CD4-positive, alpha-beta T cell treated with Interleukin-15 for 1 hour (primary cell): ENCODE data around the gene TTC23.
A peak's percentile ranks its signal among the peaks of the same experiment; 100 is the strongest.

Source experiments
- DNase-seq: peaks from one replicate; pipeline ENCODE4 v3.0.0-alpha.2; 2020

TTC23 gene, protein sequence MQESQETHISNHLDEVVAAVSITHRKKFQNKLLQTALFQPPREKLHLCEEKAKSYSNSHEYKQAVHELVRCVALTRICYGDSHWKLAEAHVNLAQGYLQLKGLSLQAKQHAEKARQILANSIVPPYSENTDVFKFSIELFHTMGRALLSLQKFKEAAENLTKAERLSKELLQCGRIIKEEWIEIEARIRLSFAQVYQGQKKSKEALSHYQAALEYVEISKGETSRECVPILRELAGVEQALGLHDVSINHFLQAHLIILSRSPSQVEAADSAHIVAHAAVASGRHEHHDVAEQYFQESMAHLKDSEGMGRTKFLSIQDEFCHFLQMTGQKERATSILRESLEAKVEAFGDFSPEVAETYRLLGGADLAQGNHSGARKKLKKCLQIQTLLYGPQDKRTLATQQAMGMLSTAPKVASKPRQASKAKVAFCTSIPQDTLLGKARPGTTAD

DNA sequence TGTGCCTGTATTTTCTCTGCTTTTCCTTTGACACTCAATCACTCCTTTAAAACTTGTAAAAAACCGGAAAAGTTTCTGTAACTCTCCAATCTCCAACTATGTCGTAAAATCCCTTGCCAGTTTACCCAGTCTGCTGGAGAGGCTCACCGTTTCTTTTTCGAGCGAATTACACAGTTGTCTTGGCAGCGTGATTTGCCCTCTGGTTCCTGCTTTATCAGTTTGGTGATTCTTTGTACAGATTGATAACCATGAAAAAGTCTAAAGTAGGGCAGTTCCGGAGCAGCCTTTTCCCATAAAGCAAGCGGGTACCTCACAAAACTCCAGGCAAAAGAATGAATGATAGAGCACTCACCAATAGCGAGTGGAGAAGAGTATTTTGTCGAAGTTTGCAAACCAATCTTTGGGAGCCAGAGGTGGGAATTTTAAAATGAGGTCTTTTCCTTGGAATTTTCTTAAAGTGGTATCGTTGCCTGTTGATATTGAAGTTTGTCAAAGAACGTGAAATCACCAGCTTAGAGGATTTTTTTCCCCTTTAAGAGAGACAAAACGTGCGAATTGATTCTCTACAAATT, at the start of gene TTC23:
TSS of gene TTC23 (minus strand) at position 312 of the 572 bp plus-strand sequence. CDS start 20,869 bp downstream, outside the sequence.
- DNase-seq: no peak

DNA sequence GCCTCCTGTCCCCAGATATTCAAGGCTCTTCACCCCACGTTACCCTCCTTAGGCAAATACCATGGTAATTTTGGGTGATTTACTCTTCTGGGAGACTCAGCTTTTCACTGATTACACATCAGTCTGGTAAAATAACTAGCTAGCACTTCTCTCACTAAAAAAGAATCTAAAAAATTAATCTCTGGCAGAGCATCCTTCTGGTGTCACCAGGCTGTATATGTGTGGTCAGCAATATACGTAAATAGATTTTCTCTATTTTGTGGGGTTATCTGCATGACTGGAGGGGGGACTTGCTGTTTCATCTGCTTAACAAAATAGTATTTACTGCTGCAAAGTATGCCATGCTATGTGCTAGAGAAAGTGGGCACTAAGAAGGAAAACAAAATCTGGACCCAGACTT, 47.0 kb upstream of the TTC23 start:
- DNase-seq: no peak

- no peak for DNase-seq
These were observed 46.5 kb upstream of the TTC23 start for GRCh38 chr15:99295840-99296239.

GRCh38 chr15:99291643-99292042, 42.3 kb upstream of the TTC23 start:
- no peak for DNase-seq

DNA sequence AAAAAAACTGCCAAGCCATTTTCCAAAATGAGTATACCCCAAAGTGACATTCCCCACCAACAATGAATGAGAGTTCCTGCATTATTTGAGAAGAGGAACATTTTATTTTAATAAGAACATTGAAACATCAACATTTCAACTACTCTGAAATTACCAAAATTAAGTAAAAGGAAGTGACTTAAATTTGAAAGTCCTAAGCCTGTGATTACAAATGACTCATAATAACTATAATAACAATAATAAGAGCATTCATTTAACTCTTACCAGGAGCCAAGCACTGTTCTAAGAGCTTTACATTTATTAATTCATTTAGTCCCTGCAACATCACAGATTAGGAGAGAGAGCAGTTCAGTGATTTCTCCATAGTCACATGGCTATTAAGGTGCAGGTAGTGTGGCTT, 34.3 kb upstream of the TTC23 start:
- no peak for DNase-seq

GRCh38 chr15:99282586-99282985, 33.2 kb upstream of the TTC23 start:
- no peak for DNase-seq

- DNase-seq: no peak
These were observed 32.7 kb upstream of the TTC23 start for GRCh38 chr15:99282121-99282520.

GRCh38 chr15:99279827-99280226, 30.4 kb upstream of the TTC23 start:
- no peak for DNase-seq

- DNase-seq: no peak
These were observed 29.9 kb upstream of the TTC23 start for GRCh38 chr15:99279290-99279689.

DNA sequence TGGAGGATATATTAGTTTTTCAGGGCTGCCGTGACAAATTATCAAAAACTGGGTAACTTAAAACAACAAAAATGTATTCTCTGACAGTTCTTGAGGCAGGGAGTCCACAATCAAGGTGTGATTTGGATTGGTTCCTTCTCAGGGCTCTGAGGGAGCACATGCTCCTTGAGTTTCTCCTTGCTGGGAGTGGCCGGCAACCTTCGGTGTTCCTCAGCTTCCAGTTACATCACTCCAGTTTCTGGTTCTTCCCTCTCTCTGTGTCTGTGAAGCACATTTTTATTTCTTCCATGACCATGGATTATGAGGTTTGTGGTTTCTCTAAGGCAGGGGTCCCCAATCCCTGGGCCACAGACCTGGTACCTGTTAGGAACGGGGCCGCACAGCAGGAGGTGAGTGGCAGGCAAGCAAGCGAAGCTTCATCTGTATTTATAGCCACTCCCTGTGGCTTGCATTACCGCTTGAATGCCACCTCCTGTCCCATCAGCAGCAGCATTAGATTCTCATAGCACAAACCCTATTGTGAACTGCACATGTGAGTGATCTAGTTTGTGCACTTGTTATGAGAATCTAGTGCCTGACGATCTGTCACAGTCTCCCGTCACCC, 26.2 kb upstream of the TTC23 start:
- no peak for DNase-seq

GRCh38 chr15:99275061-99275460, 25.7 kb upstream of the TTC23 start:
- no peak for DNase-seq

- DNase-seq: no peak
These were observed 24.4 kb upstream of the TTC23 start for GRCh38 chr15:99273801-99274200.

DNA sequence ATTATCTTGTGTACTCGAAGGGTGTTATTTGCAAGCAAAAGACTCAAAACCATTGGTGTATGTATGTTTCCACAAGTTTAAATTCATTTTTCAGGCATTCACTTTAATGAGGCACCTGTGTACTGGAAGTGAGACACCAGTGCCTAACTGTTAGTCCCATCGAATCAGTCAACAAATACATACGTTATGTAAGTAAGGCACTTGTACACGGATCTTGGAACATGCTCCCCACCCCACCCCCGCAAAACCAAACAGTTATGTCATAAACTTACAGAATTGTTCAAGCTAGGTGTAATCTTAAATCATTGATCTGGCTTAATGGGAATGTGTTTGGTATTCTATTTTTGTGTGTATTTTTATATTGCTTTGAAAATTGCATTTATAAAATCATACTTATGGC, 19.1 kb upstream of the TTC23 start:
- DNase-seq: no peak

DNA sequence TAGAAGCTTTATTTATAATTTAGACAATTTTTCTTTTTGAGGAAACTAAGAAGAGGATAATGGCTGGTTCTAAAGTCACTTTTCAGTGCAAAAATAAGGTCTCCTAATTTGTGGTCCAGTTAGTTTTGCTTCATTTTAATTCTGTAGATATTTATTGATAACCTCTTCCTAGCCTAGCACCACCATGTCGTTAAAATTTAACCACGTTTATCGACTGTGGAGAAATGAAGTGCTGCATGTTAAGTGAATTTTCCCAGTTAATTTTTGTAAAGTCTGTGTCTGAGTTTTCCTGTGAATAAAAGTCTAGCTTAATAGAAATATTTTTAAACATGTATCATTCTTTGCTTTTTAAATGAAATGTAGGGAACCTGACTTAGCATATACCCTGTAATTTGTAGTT, 18.6 kb upstream of the TTC23 start:
- DNase-seq: no peak

DNA sequence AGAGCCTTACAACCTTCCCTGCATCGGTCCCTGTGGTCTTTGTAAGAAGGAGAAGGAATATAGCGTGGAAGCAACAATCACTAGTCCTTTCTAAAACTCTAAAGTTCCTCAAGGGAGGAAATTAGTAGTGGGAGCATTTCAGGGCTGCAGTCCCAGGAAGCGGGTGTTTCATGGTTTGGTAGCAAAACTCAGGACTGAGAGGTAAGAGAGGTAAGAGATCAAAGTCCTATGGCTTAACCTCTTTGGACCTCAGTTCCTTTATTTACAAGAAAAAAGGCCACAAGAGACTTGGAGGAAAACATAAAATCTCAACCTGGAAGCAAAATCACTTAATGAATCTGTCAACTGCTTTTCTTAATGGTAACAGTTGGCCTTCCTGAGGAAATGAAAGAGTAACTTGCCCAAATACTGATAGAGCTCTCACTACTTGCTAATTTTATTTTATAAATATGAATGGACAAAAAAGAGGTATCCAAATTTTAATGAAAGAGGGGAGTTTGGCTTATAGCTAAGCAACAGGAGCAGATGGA, 16.2 kb upstream of the TTC23 start:
- no peak for DNase-seq

GRCh38 chr15:99264125-99264524, 14.7 kb upstream of the TTC23 start:
- no peak for DNase-seq

GRCh38 chr15:99257107-99257750, 7.8 kb upstream of the TTC23 start:
- DNase-seq: no peak

DNA sequence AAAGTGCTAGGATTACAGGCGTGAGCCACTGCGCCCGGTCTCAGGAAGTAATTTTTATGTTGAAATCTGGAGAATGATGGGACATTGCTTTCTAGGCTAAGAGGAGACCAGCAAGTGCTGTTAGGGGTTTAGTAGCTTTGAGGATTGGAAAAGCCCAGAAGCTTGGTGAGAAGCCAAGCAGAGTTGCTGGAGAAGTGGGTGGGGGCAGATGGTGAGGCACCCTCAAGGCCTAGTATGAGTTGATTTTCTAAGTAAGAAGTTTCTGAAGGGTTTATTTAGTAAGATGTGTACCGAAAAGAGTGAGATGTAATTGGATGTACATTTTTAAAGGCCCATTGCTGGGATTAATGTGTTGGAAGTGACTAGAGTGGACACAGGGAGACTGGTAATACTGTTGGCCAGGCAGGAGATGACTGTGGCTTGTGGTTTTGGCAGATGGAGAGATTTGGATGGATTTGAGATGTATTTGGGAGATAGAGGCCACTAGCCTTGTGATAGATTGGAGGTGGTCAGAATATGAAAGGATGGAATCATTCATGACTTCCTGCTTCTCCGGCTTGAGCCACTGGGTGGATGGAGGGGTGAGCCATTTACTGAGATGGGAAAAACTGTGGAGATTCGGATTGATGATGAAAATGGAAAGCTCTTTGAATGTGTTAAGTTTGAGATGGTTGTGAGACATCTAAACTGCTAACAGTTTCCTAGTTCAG, 4.2 kb upstream of the TTC23 start:
- no peak for DNase-seq

- no peak for DNase-seq
These were observed 2.9 kb upstream of the TTC23 start for GRCh38 chr15:99252326-99252725.

DNA sequence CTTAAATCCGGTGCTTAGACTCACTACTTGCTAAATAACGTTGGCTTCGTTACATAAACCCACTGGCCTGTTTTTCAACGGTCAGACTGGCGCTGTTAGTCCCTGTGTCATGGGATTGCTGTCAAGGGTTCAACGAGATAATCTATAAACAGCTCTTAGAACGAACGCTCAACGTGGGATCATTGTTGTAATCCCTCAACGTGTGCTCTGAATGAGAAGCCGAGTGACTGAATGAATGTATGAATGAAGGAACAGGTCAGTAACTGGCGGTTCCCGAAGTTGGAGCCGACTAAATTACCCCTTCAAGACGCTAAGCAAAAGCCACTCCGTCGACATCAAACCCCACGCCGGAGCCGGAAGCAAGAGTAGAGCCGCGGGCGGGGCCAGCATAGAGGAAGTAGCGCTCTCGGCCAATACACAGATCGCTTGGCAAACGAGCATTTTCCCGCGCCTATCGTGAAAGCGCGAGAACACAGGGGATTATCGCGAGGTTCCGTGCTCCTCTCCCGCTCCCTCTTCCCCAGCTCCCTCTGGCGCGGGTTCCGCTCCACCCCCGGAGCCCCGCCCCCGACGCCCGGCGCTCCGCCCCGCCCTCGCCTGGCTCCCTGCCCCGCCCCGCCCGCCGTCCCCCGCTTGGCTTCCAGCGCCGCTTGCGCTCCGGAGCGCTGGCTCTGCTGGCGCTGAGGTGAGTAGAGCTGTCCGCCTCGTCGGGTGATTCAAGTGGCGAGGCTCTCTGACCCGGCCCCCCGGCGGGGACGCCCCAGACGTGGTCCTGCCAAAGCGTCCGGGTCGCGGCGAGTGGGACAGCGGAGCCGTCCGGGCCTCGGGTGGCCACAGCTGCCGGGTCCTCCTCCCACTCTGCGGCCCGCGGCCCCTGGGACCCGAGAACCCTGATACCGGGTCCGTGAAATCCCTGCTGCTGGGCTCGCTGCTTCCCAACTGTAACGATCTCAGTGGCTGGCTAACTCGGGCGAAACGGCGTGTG, 1.8 kb upstream of the TTC23 start, which contains the start of gene LRRC28:
TSS of gene LRRC28 (plus strand) at position 625 of the 985 bp plus-strand sequence. CDS start 4,477 bp downstream, outside the sequence.
- peak; percentile 97 for DNase-seq

GRCh38 chr15:99250494-99250856, 1.1 kb upstream of the TTC23 start:
- DNase-seq: no peak
